SK-N-SH (cell line): Measurements from ENCODE around the gene GPN3. TPM values are rescaled to one million over a fixed set of nuclear protein-coding genes. Genes with fewer than 3 reads are reported as not detected.
"Not testable (repeated sequence)": the region's sequence is repeated elsewhere in the genome, so short reads cannot be mapped to it uniquely, and the experiment has no call there.

Experiments
- CTCF ChIA-PET: fragments of 300-600, 350-600 bp; formaldehyde crosslinking; extraction: SDS; loops from one replicate; lab custom pipeline; 2021; lab: Yijun Ruan, JAX
- POLR2A ChIA-PET: fragments of 350-600 bp; sonication (Branson Sonifier 250); formaldehyde crosslinking; extraction: SDS; loops from one replicate; lab custom pipeline; 2020; ENCODE audit warnings: antibody characterized with exemption, inconsistent platforms; lab: Yijun Ruan, JAX
- DNase-seq: peaks from one replicate; pipeline ENCODE4 v3.0.0; 2012
- H2AFZ ChIP-seq: fragments of 200-600 bp; sonication (generic); 2 replicates; pipeline ENCODE4 v1.8.1; 2016; ENCODE audit warnings: antibody characterized with exemption, mild to moderate bottlenecking, low read depth
- H3F3A ChIP-seq: fragments of 200-600 bp; sonication (generic); replicated peaks from 2 replicates; pipeline ENCODE3; 2016; ENCODE audit warnings: antibody characterized with exemption, mild to moderate bottlenecking; ENCODE audit not compliant: insufficient read depth
- H3K27ac ChIP-seq, 2 experiments: fragments of 200-500 bp in 1 of 2; fragments of 200-600 bp in 1 of 2; sonication (Bioruptor generic) in 1 of 2; sonication (generic), shearing (Covaris generic) in 1 of 2; 2 replicates each; pipeline versions ENCODE4 v1.5.1 to v1.6.1; 2014 to 2016; ENCODE audit warnings: low read depth in 2 of 2, inconsistent platforms in 1 of 2, low read length in 1 of 2, mild to moderate bottlenecking in 1 of 2, mixed read lengths in 1 of 2
- H3K27me3 ChIP-seq: fragments of 200-600 bp; sonication (generic), shearing (Covaris generic); 2 replicates; pipeline ENCODE4 v1.6.1; 2016; ENCODE audit warnings: mixed run types; ENCODE audit not compliant: insufficient read depth
- H3K36me3 ChIP-seq, 2 experiments: fragments of 200-500 bp in 1 of 2; fragments of 200-600 bp in 1 of 2; sonication (Bioruptor generic) in 1 of 2; sonication (generic) in 1 of 2; replicated peaks in 1 of 2; 2 replicates each; pipeline versions ENCODE3 to v1.5.1; 2014 to 2016; ENCODE audit warnings: low read length in 1 of 2, mild to moderate bottlenecking in 1 of 2; ENCODE audit not compliant: insufficient read depth in 2 of 2, control insufficient read depth in 1 of 2
- H3K4me1 ChIP-seq, 2 experiments: fragments of 200-500 bp in 1 of 2; fragments of 200-600 bp in 1 of 2; sonication (Bioruptor generic) in 1 of 2; sonication (generic), shearing (Covaris generic) in 1 of 2; 2 replicates each; pipeline versions ENCODE4 v1.5.1 to v1.6.1; 2014 to 2016; ENCODE audit warnings: low read depth in 1 of 2, low read length in 1 of 2, mixed run types in 1 of 2; ENCODE audit not compliant: insufficient read depth in 2 of 2, control insufficient read depth in 1 of 2
- H3K4me2 ChIP-seq: fragments of 200-600 bp; sonication (generic), shearing (Covaris generic); 2 replicates; pipeline ENCODE4 v1.6.1; 2017; ENCODE audit warnings: mixed run types
- H3K4me3 ChIP-seq, 2 experiments: fragments of 200-500 bp in 1 of 2; fragments of 200-600 bp in 1 of 2; sonication (Bioruptor generic) in 1 of 2; sonication (generic), shearing (Covaris generic) in 1 of 2; 2 replicates each; pipeline versions ENCODE4 v1.5.1 to v1.8.1; 2014 to 2016; ENCODE audit warnings: low read depth in 2 of 2, inconsistent platforms in 1 of 2, low read length in 1 of 2, mild to moderate bottlenecking in 1 of 2, mixed read lengths in 1 of 2, moderate library complexity in 1 of 2
- H3K79me2 ChIP-seq: fragments of 200-600 bp; sonication (generic); 2 replicates; pipeline ENCODE4 v1.8.1; 2017; ENCODE audit warnings: mild to moderate bottlenecking; ENCODE audit not compliant: insufficient read depth
- H3K9ac ChIP-seq: fragments of 200-600 bp; sonication (generic); 2 replicates; pipeline ENCODE4 v1.6.1; 2017; ENCODE audit warnings: mixed run types
- H3K9me2 ChIP-seq: fragments of 200-600 bp; sonication (generic); 2 replicates; pipeline ENCODE4 v1.6.1; 2017; ENCODE audit warnings: mixed run types
- H3K9me3 ChIP-seq: fragments of 200-600 bp; sonication (generic); 2 replicates; pipeline ENCODE4 v1.6.1; 2017; ENCODE audit warnings: mixed run types, mild to moderate bottlenecking, moderate library complexity
- H4K20me1 ChIP-seq: fragments of 200-600 bp; sonication (generic); 2 replicates; pipeline ENCODE4 v1.6.1; 2017; ENCODE audit warnings: mild to moderate bottlenecking, mixed run types; ENCODE audit not compliant: insufficient read depth
- ELF1 ChIP-seq: IDR thresholded peaks from 2 replicates; pipeline ENCODE4 v1.4.0; 2012
- EP300 ChIP-seq, 2 experiments: IDR thresholded peaks; 2 replicates each; pipeline versions ENCODE4 v1.4.0 to v1.6.1; 2012; ENCODE audit warnings: borderline replicate concordance in 1 of 2, low read depth in 1 of 2, low read length in 1 of 2
- FOSL2 ChIP-seq: IDR thresholded peaks from 2 replicates; pipeline ENCODE4 v1.4.0; 2012; ENCODE audit warnings: low read depth, mild to moderate bottlenecking, moderate library complexity, borderline replicate concordance
- FOXM1 ChIP-seq: IDR thresholded peaks from 2 replicates; pipeline ENCODE4 v1.4.0; 2012; ENCODE audit warnings: low read depth, mild to moderate bottlenecking
- GATA2 ChIP-seq: sonication (generic); formaldehyde crosslinking; IDR thresholded peaks from 2 replicates; pipeline ENCODE4 v1.5.0; 2020; ENCODE audit warnings: mild to moderate bottlenecking, missing genetic modification reagents
- JUND ChIP-seq: IDR thresholded peaks from 2 replicates; pipeline ENCODE4 v1.4.0; 2012
- MEF2A ChIP-seq: IDR thresholded peaks from 2 replicates; pipeline ENCODE4 v1.4.0; 2012; ENCODE audit warnings: low read depth, borderline replicate concordance
- POLR2AphosphoS5 ChIP-seq: IDR thresholded peaks from 2 replicates; pipeline ENCODE4 v1.6.1; 2012; ENCODE audit warnings: low read depth, low read length
- RXRA ChIP-seq: IDR thresholded peaks from 2 replicates; pipeline ENCODE4 v1.4.0; 2012; ENCODE audit warnings: low read depth, mild to moderate bottlenecking, borderline replicate concordance
- SIN3A ChIP-seq: IDR thresholded peaks from 2 replicates; pipeline ENCODE4 v1.6.1; 2012; ENCODE audit warnings: low read depth, mild to moderate bottlenecking, low read length, moderate library complexity, borderline replicate concordance
- SMC3 ChIP-seq: IDR thresholded peaks from 2 replicates; pipeline ENCODE4 v1.6.1; 2012; ENCODE audit warnings: low read depth, low read length, improper control_type of control experiment
- TAF1 ChIP-seq: IDR thresholded peaks from 2 replicates; pipeline ENCODE4 v1.6.1; 2012; ENCODE audit warnings: low read depth, mild to moderate bottlenecking, low read length, moderate library complexity, borderline replicate concordance
- TCF12 ChIP-seq: IDR thresholded peaks from 2 replicates; pipeline ENCODE4 v1.4.0; 2012
- TEAD4 ChIP-seq: IDR thresholded peaks from 2 replicates; pipeline ENCODE4 v1.4.0; 2012; ENCODE audit warnings: mild to moderate bottlenecking, borderline replicate concordance; ENCODE audit not compliant: insufficient read depth
- YY1 ChIP-seq: IDR thresholded peaks from 2 replicates; pipeline ENCODE4 v1.4.0; 2012; ENCODE audit warnings: low read depth, mild to moderate bottlenecking
- WGBS: methylation state at CpG from one replicate; pipeline ENCODE4 v1.1.6; 2017; ENCODE audit warnings: low lambda C conversion rate; 5-methylcytosine and 5-hydroxymethylcytosine counted together
- polyA plus RNA-seq, 3 experiments: library from polyadenylated mRNA; depleted of rRNA; stranded (reverse); fragments of >200 nt; gene quantifications; 2 replicates each; pipeline ENCODE4 v1.2.3, GENCODE V29; 2012
- TF ChIP-seq, protein P1 (sequence below): IDR thresholded peaks from 2 replicates; pipeline ENCODE4 v1.6.1; 2012; ENCODE audit warnings: mild to moderate bottlenecking, low read depth, low read length, moderate library complexity
- TF ChIP-seq, protein P2 (sequence below): IDR thresholded peaks from 2 replicates; pipeline ENCODE4 v1.4.0; 2012; ENCODE audit warnings: low read depth, borderline replicate concordance
- TF ChIP-seq, protein P3 (sequence below): IDR thresholded peaks from 2 replicates; pipeline ENCODE4 v1.4.0; 2012; ENCODE audit warnings: low read depth, borderline replicate concordance

The GPN3 gene
- polyA plus RNA-seq, 1 of the 3 experiments (the other 2 are of a cell fraction), result 21.6 TPM

DNA sequence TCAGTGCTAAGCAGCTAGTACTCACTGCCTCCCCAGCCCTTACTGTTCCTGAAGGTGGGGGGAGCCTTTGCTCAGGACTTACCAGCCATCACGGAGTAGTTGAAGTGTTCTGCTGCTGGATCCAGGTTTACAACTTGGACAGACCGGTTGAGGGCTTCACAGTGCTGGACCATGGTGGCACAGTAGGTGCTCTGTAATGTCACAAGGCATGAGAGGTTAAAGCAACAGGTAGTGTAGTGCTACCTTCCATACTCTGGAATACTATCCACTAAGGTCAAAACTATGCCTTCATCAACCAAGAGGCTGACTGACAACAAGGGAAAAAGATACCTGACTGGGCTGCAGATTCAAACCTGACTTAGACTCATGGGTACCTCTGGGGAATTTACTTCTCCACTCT is 3.0 kb downstream of the GPN3 start (continued):
- TF ChIP-seq, protein P1, sequence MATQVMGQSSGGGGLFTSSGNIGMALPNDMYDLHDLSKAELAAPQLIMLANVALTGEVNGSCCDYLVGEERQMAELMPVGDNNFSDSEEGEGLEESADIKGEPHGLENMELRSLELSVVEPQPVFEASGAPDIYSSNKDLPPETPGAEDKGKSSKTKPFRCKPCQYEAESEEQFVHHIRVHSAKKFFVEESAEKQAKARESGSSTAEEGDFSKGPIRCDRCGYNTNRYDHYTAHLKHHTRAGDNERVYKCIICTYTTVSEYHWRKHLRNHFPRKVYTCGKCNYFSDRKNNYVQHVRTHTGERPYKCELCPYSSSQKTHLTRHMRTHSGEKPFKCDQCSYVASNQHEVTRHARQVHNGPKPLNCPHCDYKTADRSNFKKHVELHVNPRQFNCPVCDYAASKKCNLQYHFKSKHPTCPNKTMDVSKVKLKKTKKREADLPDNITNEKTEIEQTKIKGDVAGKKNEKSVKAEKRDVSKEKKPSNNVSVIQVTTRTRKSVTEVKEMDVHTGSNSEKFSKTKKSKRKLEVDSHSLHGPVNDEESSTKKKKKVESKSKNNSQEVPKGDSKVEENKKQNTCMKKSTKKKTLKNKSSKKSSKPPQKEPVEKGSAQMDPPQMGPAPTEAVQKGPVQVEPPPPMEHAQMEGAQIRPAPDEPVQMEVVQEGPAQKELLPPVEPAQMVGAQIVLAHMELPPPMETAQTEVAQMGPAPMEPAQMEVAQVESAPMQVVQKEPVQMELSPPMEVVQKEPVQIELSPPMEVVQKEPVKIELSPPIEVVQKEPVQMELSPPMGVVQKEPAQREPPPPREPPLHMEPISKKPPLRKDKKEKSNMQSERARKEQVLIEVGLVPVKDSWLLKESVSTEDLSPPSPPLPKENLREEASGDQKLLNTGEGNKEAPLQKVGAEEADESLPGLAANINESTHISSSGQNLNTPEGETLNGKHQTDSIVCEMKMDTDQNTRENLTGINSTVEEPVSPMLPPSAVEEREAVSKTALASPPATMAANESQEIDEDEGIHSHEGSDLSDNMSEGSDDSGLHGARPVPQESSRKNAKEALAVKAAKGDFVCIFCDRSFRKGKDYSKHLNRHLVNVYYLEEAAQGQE, result no peak
- no peak for TF ChIP-seq TCF12
- no peak for TF ChIP-seq RXRA
- TF ChIP-seq, protein P2, sequence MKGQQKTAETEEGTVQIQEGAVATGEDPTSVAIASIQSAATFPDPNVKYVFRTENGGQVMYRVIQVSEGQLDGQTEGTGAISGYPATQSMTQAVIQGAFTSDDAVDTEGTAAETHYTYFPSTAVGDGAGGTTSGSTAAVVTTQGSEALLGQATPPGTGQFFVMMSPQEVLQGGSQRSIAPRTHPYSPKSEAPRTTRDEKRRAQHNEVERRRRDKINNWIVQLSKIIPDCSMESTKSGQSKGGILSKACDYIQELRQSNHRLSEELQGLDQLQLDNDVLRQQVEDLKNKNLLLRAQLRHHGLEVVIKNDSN, result no peak
- no peak for TF ChIP-seq POLR2AphosphoS5
- TF ChIP-seq GATA2 (CRISPR knock-in tag), result no peak
- TF ChIP-seq YY1, result no peak
- TF ChIP-seq ELF1, result no peak
- TF ChIP-seq SMC3, result no peak
- no peak for TF ChIP-seq MEF2A
- no peak for TF ChIP-seq FOXM1
- TF ChIP-seq EP300 (IDR thresholded peaks at IDR 0.05; ENCODE audit: borderline replicate concordance in 1 of 2, low read depth in 1 of 2, low read length in 1 of 2), result no peak
- TF ChIP-seq JUND, result no peak

- H3K4me2 ChIP-seq, H4K20me1 ChIP-seq, H3K4me3 ChIP-seq, DNase-seq, POLR2A ChIA-PET, H3K27ac ChIP-seq, H3K4me1 ChIP-seq, H3K27me3 ChIP-seq, H3K9ac ChIP-seq, H2AFZ ChIP-seq, H3F3A ChIP-seq, H3K9me2 ChIP-seq, H3K9me3 ChIP-seq, CTCF ChIA-PET: not testable (repeated sequence)
- peaks cover 12% of the 10 kb centered on the region in 2 experiments for H3K36me3 ChIP-seq
- H3K79me2 ChIP-seq, result peaks cover 15% of the 10 kb centered on the region
- WGBS, result 96% methylated on average over 5 of the region's 5 CpGs
Observed at GRCh38 chr12:110461189-110461588, 6.9 kb downstream of the GPN3 start.

- CTCF ChIA-PET, result interaction anchor here (0.8 to 2.4 kb wide), 5 partner anchors 9 to 144 kb away, joined by 3 to 15 read pairs (median 5); partner anchors contain the start of genes ARPC3, FAM216A and GPN3
- DNase-seq, result no peak
- POLR2A ChIA-PET, result interaction anchor here (0.9 kb wide), 1 partner anchor 10 kb away, joined by 3 read pairs; the partner anchor contains the start of genes FAM216A and GPN3
- H2AFZ ChIP-seq, result no peak overlapping the region
- no peaks in the 10 kb centered on the region for H4K20me1 ChIP-seq
- peaks cover 9% of the 10 kb centered on the region for H3K79me2 ChIP-seq
- peaks cover 7 to 20% of the 10 kb centered on the region in 2 experiments for H3K36me3 ChIP-seq
- no peaks in the 10 kb centered on the region for H3K9me3 ChIP-seq
- H3K27ac ChIP-seq, result no peak overlapping the region
- no peaks in the 10 kb centered on the region for H3K27me3 ChIP-seq
- H3K9me2 ChIP-seq, result no peaks in the 10 kb centered on the region
- H3F3A ChIP-seq, result no peaks in the 10 kb centered on the region
- H3K4me1 ChIP-seq, result no peaks in the 10 kb centered on the region
- 100% methylated on average over 4 of the region's 4 CpGs for WGBS
- no peak overlapping the region for H3K9ac ChIP-seq
- H3K4me2 ChIP-seq, result no peak overlapping the region
- no peak overlapping the region for H3K4me3 ChIP-seq
- TF ChIP-seq FOSL2 (no peak), SIN3A (no peak), JUND (no peak), TAF1 (no peak), TEAD4 (no peak), TCF12 (no peak)
- TF ChIP-seq, protein P1, result no peak
- TF ChIP-seq, protein P3, sequence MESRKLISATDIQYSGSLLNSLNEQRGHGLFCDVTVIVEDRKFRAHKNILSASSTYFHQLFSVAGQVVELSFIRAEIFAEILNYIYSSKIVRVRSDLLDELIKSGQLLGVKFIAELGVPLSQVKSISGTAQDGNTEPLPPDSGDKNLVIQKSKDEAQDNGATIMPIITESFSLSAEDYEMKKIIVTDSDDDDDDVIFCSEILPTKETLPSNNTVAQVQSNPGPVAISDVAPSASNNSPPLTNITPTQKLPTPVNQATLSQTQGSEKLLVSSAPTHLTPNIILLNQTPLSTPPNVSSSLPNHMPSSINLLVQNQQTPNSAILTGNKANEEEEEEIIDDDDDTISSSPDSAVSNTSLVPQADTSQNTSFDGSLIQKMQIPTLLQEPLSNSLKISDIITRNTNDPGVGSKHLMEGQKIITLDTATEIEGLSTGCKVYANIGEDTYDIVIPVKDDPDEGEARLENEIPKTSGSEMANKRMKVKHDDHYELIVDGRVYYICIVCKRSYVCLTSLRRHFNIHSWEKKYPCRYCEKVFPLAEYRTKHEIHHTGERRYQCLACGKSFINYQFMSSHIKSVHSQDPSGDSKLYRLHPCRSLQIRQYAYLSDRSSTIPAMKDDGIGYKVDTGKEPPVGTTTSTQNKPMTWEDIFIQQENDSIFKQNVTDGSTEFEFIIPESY, result no peak
Observed at GRCh38 chr12:110458756-110459155, 9.3 kb downstream of the GPN3 start.
